DOHH2 (cell line): ENCODE data around the gene ABI3BP.

Experiments
- H3F3A ChIP-seq: fragments of 200-600 bp; sonication (generic), shearing (Covaris generic); 2 replicates; pipeline ENCODE4 v1.6.0; 2016; ENCODE audit warnings: antibody characterized with exemption, mild to moderate bottlenecking; ENCODE audit not compliant: control insufficient read depth, insufficient read depth
- H3K27ac ChIP-seq: fragments of 200-600 bp; sonication (generic); 2 replicates; pipeline ENCODE4 v1.5.1; 2014; ENCODE audit warnings: low read depth, mild to moderate bottlenecking, low read length, moderate library complexity
- H3K27me3 ChIP-seq: fragments of 200-600 bp; sonication (generic); 2 replicates; pipeline ENCODE4 v1.6.1; 2014; ENCODE audit warnings: mild to moderate bottlenecking, low read length, mixed read lengths; ENCODE audit not compliant: control insufficient read depth
- H3K36me3 ChIP-seq: fragments of 200-600 bp; sonication (generic); 2 replicates; pipeline ENCODE4 v1.6.1; 2014; ENCODE audit warnings: mild to moderate bottlenecking, low read length, moderate library complexity, mixed read lengths; ENCODE audit not compliant: control insufficient read depth
- H3K4me1 ChIP-seq: fragments of 200-600 bp; sonication (generic); 2 replicates; pipeline ENCODE4 v1.6.1; 2014; ENCODE audit warnings: mild to moderate bottlenecking, low read length, mixed read lengths; ENCODE audit not compliant: control insufficient read depth
- H3K4me2 ChIP-seq: fragments of 200-600 bp; sonication (generic); 2 replicates; pipeline ENCODE4 v1.6.0; 2014; ENCODE audit warnings: mild to moderate bottlenecking, low read length, moderate library complexity
- H3K4me3 ChIP-seq: fragments of 200-600 bp; sonication (generic); 2 replicates; pipeline ENCODE4 v1.5.1; 2014; ENCODE audit warnings: mild to moderate bottlenecking, low read length, mixed read lengths
- H3K79me2 ChIP-seq: fragments of 200-600 bp; sonication (generic); 2 replicates; pipeline ENCODE4 v1.6.1; 2014; ENCODE audit warnings: mild to moderate bottlenecking, low read length, mixed read lengths; ENCODE audit not compliant: control insufficient read depth
- H3K9me2 ChIP-seq: fragments of 200-600 bp; sonication (generic); replicated peaks from 2 replicates; pipeline ENCODE4 v1.6.1; 2014; ENCODE audit warnings: mild to moderate bottlenecking, low read length, mixed read lengths; ENCODE audit not compliant: control insufficient read depth
- H3K9me3 ChIP-seq: fragments of 200-600 bp; sonication (generic); 2 replicates; pipeline ENCODE4 v1.6.1; 2014; ENCODE audit warnings: antibody characterized with exemption, low read length, mixed read lengths; ENCODE audit not compliant: control insufficient read depth, insufficient read depth
- H4K20me1 ChIP-seq: fragments of 200-600 bp; sonication (generic); 2 replicates; pipeline ENCODE4 v1.6.0; 2014; ENCODE audit warnings: low read depth, mild to moderate bottlenecking, antibody characterized with exemption, low read length, moderate library complexity; ENCODE audit not compliant: control insufficient read depth, insufficient read depth
- EZH2phosphoT487 ChIP-seq: fragments of 200-600 bp; sonication (generic); IDR thresholded peaks from 2 replicates; pipeline ENCODE4 v1.6.1; 2017; ENCODE audit warnings: borderline replicate concordance, mild to moderate bottlenecking, antibody characterized with exemption, low read length, moderate library complexity, mixed read lengths
- TF ChIP-seq, protein P1 (sequence below): fragments of 200-600 bp; sonication (generic); IDR thresholded peaks from one replicate; pipeline ENCODE4 v1.5.1; 2014; ENCODE audit warnings: antibody characterized with exemption, mild to moderate bottlenecking, low read depth, low read length; ENCODE audit not compliant: poor library complexity, severe bottlenecking

Gene ABI3BP

GRCh38 chr3:100710261-100710968, 282.8 kb downstream of the ABI3BP start:
- peaks cover 4% of the 10 kb centered on the region; the same call in 1 of the 2 replicates for H3K9me3 ChIP-seq
- no peak for TF ChIP-seq EZH2phosphoT487
- TF ChIP-seq, protein P1, sequence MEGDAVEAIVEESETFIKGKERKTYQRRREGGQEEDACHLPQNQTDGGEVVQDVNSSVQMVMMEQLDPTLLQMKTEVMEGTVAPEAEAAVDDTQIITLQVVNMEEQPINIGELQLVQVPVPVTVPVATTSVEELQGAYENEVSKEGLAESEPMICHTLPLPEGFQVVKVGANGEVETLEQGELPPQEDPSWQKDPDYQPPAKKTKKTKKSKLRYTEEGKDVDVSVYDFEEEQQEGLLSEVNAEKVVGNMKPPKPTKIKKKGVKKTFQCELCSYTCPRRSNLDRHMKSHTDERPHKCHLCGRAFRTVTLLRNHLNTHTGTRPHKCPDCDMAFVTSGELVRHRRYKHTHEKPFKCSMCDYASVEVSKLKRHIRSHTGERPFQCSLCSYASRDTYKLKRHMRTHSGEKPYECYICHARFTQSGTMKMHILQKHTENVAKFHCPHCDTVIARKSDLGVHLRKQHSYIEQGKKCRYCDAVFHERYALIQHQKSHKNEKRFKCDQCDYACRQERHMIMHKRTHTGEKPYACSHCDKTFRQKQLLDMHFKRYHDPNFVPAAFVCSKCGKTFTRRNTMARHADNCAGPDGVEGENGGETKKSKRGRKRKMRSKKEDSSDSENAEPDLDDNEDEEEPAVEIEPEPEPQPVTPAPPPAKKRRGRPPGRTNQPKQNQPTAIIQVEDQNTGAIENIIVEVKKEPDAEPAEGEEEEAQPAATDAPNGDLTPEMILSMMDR = no peak
- peak overlapping the region; percentile 24; the same call in 1 of the 2 replicates for H3K27ac ChIP-seq
- H3K4me2 ChIP-seq = peak overlapping the region; percentile 96
- peak overlapping the region; percentile 89 for H3K4me3 ChIP-seq
- peaks cover 18% of the 10 kb centered on the region for H3K4me1 ChIP-seq
- no peaks in the 10 kb centered on the region for H3K9me2 ChIP-seq
- no peaks in the 10 kb centered on the region for H3K27me3 ChIP-seq
- 0 out of 2 replicates have a peak, but pooled peaks cover 5% of the 10 kb centered on the region for H3F3A ChIP-seq
- H3K79me2 ChIP-seq = peaks cover 60% of the 10 kb centered on the region
- H3K36me3 ChIP-seq = peaks cover 43% of the 10 kb centered on the region
- H4K20me1 ChIP-seq = peaks cover 12% of the 10 kb centered on the region; the same call in 1 of the 2 replicates

- H3K36me3 ChIP-seq = peaks cover 37% of the 10 kb centered on the region
- H3K27ac ChIP-seq = peak overlapping the region; percentile 61
- peak overlapping the region; percentile 89 for H3K4me3 ChIP-seq
- peaks cover 18% of the 10 kb centered on the region for H3K4me1 ChIP-seq
- H3K4me2 ChIP-seq = peak overlapping the region; percentile 96
- H3K27me3 ChIP-seq = no peaks in the 10 kb centered on the region
- H3K79me2 ChIP-seq = peaks cover 55% of the 10 kb centered on the region
- peaks cover 8% of the 10 kb centered on the region; the same call in 1 of the 2 replicates for H4K20me1 ChIP-seq
- TF ChIP-seq EZH2phosphoT487 = no peak
- TF ChIP-seq, protein P1 = no peak
- H3K9me2 ChIP-seq = no peaks in the 10 kb centered on the region
- H3F3A ChIP-seq = 0 out of 2 replicates have a peak, but pooled peaks cover 5% of the 10 kb centered on the region
- peaks cover 4% of the 10 kb centered on the region; the same call in 1 of the 2 replicates for H3K9me3 ChIP-seq
These were observed 283.4 kb downstream of the ABI3BP start for GRCh38 chr3:100709842-100710260.

DNA sequence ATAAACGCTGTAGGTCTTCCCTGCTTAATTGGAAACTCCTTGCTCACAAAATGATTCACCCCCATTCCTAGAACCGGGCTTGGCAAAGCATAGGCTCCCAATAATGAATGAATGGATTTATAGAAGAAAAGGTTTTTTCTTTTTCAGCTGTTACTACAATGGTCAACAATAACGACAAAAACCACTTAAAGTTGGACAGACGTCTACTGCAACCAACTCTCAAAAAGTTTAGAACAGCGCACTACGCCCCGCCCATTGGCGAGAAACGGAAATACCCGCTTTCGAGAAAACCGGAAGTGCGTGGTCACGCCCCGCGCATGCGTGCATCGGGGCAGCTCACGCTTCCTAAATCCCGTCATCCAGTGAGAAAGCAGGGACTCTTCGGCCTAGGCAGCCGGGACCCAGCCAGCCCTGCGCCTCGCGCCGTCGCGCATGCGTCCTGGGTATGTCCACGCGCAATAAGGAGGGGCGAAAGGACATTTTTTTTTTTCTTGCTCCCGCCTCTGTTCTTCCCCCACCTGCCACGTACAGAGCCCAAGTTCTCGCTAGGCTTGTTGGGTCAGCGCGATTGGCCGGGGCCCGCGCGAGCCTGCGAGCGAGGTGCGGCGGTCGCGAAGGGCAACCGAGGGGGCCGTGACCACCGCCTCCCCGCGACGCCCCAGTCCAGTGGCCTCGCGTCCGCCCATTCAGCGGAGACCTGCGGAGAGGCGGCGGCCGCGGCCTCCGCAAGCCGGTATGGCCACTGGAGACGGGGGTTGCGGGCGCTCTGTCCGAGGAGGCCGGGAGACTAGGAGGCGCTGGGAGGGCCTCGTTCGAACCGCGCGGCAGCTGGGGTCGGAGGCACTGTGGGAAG, 284.0 kb downstream of the ABI3BP start, which contains the start of gene TFG:
Gene TFG, plus strand, starts transcription at position 506 of the 853 bp plus-strand sequence. CDS start 4,192 bp downstream, outside the sequence.
- H4K20me1 ChIP-seq = peaks cover 8% of the 10 kb centered on the region; the same call in 1 of the 2 replicates
- H3K27me3 ChIP-seq = no peaks in the 10 kb centered on the region
- H3K4me2 ChIP-seq = peak within 1 kb of the TSS; percentile 96
- peaks cover 31% of the 10 kb centered on the region for H3K36me3 ChIP-seq
- H3K9me3 ChIP-seq = peaks cover 4% of the 10 kb centered on the region; the same call in 1 of the 2 replicates
- TF ChIP-seq EZH2phosphoT487 = no peak
- TF ChIP-seq, protein P1 = no peak
- H3K27ac ChIP-seq = peak within 1 kb of the TSS; percentile 61
- 0 out of 2 replicates have a peak, but pooled peaks cover 5% of the 10 kb centered on the region for H3F3A ChIP-seq
- no peaks in the 10 kb centered on the region for H3K9me2 ChIP-seq
- H3K79me2 ChIP-seq = peaks cover 49% of the 10 kb centered on the region
- H3K4me1 ChIP-seq = peaks cover 18% of the 10 kb centered on the region
- peak within 1 kb of the TSS; percentile 89 for H3K4me3 ChIP-seq
